Aorta (tissue), 5 donors: ENCODE data around the gene CCDC85C. TPM values are rescaled to one million over a fixed set of nuclear protein-coding genes. Genes with fewer than 3 reads are reported as not detected.

Source experiments
- ATAC-seq: fragments of 200-7000 bp; cut with Tn5 transposase; one replicate; pipeline ENCODE4 v1.9.1; 2022; ENCODE audit warnings: moderate library complexity; ENCODE audit not compliant: low FRiP score
- DNase-seq, 2 donors: peaks; one replicate each; pipeline ENCODE4 v3.0.0-alpha.2; 2020
- H3K27ac ChIP-seq, 2 donors: one replicate each; pipeline ENCODE4 v1.5.1; 2013; ENCODE audit warnings: low read length in 2 of 2, mild to moderate bottlenecking in 2 of 2, moderate library complexity in 2 of 2, control low read depth in 1 of 2, inconsistent platforms in 1 of 2, low read depth in 1 of 2
- H3K27me3 ChIP-seq, 2 donors: one replicate each; pipeline ENCODE4 v1.6.1; 2013; ENCODE audit warnings: control low read depth in 1 of 2, low read length in 1 of 2, mild to moderate bottlenecking in 1 of 2, moderate library complexity in 1 of 2; ENCODE audit not compliant: insufficient read depth in 2 of 2, control insufficient read depth in 1 of 2
- H3K36me3 ChIP-seq, 2 donors: one replicate each; pipeline ENCODE4 v1.6.1; 2013; ENCODE audit warnings: control low read depth in 1 of 2, low read length in 1 of 2, mild to moderate bottlenecking in 1 of 2; ENCODE audit not compliant: insufficient read depth in 2 of 2, control insufficient read depth in 1 of 2
- H3K4me1 ChIP-seq, 2 donors: one replicate each; pipeline ENCODE4 v1.6.1; 2013; ENCODE audit warnings: low read length in 2 of 2, control low read depth in 1 of 2, mild to moderate bottlenecking in 1 of 2, moderate library complexity in 1 of 2; ENCODE audit not compliant: insufficient read depth in 2 of 2, control insufficient read depth in 1 of 2
- H3K4me3 ChIP-seq, 2 donors: one replicate each; pipeline ENCODE4 v1.5.1; 2013; ENCODE audit warnings: low read length in 2 of 2, control low read depth in 1 of 2, mild to moderate bottlenecking in 1 of 2
- H3K9me3 ChIP-seq: one replicate; pipeline ENCODE4 v1.6.1; 2013; ENCODE audit warnings: mild to moderate bottlenecking, low read length; ENCODE audit not compliant: control insufficient read depth
- WGBS, 2 donors: extraction: QIAGEN DNeasy Blood & Tissue Kit; methylation state at CpG; one replicate each; pipeline ENCODE4 v1.1.7; 2013; 5-methylcytosine and 5-hydroxymethylcytosine counted together
- intact Hi-C, 2 donors: fragments of 100-400 bp; cut with DNase I; formaldehyde crosslinking; loops; one replicate each; pipeline versions ENCODE4 v1.14.2 to v1.15.0; 2022
- polyA plus RNA-seq, 2 donors: library from polyadenylated mRNA; stranded (reverse); fragments of 200-250 nt; gene quantifications; one replicate each; pipeline ENCODE4 v1.2.3, GENCODE V29; 2013
- total RNA-seq, 2 donors: library from RNA; stranded (reverse); fragmentation: NEBNext Ultra II Directional; extraction: Animal tissue kit (Norgen Biotek cat#: 25700); gene quantifications; one replicate each; pipeline ENCODE4 v1.2.1, GENCODE V29; 2021
- donor health status: healthy with polysubstance abuse.
- donor health status: Bipolar disorder and iron deficiency.
- donor health status: DM: no; HTN: no; CAD: no.
- donor health status: DM: no; HTN: no; CAD: no.
- donor health status: DM: yes; HTN: yes; CAD: no.

Gene CCDC85C
- total and polyA plus RNA-seq, 4 donors = 1.2 to 8.1 (median 7.0) TPM

DNA sequence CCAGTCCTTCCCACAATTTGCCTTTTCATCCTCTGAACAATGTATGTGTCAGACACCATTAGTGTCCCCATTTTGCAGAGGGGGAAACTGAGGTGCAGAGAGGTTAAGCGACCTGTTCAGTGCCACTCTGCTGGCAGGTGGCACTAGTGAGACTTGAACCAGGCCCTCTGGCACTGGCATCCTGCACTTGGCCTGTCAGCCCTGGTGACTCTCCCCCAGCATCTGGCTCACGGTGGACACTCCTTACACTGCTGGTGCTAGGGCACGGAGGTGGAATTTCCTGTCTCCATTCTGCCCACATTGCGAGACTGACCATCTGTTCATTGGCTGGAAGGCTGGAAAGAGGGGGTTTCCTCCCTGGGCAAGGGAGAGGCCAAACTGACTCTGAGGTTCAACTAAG lies 74.1 kb downstream of the CCDC85C start:
- no peak overlapping the region for H3K4me3 ChIP-seq
- no peaks in the 10 kb centered on the region for H3K36me3 ChIP-seq
- intact Hi-C loops = no loop called here
- no peak for DNase-seq
- ATAC-seq = no peak
- no peak overlapping the region for H3K27ac ChIP-seq
- WGBS, 2 donors = 76 to 82% methylated on average over 4 of the region's 4 CpGs
- H3K9me3 ChIP-seq = no peaks in the 10 kb centered on the region
- no peaks in the 10 kb centered on the region for H3K4me1 ChIP-seq
- H3K27me3 ChIP-seq = no peaks in the 10 kb centered on the region

DNA sequence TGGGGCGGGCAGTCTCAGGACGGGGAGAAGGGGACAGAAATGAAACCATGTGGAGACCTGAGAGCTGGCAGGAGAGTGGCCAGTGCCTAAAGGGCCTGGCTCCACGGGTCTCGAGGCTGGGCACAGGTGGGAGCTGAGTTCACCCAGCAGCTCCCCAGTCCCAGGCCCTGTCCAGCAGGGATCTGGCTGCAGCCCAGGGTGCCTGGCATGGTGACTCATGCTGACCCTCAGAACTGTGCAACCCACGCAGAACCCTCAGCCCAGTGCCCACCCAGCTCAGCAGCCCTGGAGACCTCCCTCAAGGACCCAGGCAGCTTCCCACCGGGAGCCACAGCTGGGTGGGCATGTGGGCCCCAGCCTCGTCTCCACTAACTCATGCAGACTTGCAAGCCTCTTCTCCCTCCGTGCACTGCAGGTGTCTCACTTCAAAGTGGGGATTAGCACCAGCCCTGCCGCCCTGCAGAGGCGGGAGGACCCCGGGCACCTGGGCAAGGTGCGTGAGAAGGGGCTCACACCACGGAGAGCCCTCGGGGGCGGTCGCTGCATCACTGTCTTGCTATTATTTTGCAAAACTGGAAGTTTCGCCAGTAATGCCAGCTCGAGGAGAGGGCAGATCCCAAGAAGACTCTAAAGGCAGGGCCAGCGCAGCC lies 76.5 kb downstream of the CCDC85C start:
- WGBS, 2 donors = 78 to 83% methylated on average over 19 of the region's 19 CpGs
- H3K4me1 ChIP-seq = no peaks in the 10 kb centered on the region
- H3K9me3 ChIP-seq = no peaks in the 10 kb centered on the region
- ATAC-seq (no peak), DNase-seq (no peak)
- H3K36me3 ChIP-seq = no peaks in the 10 kb centered on the region
- no peak overlapping the region for H3K4me3 ChIP-seq
- no peaks in the 10 kb centered on the region for H3K27me3 ChIP-seq
- no peak overlapping the region for H3K27ac ChIP-seq
- intact Hi-C loops = no loop called here

GRCh38 chr14:99527026-99527425 lies 77.0 kb downstream of the CCDC85C start:
- 88 to 89% methylated on average over 12 of the region's 12 CpGs for WGBS, 2 donors
- no peaks in the 10 kb centered on the region for H3K4me1 ChIP-seq
- no peak for DNase-seq

GRCh38 chr14:99525699-99526080 lies 78.3 kb downstream of the CCDC85C start:
- H3K27ac ChIP-seq = no peak overlapping the region
- H3K4me3 ChIP-seq = no peak overlapping the region
- 91 to 94% methylated on average over 11 to 12 of the region's 12 CpGs for WGBS, 2 donors
- no peaks in the 10 kb centered on the region for H3K27me3 ChIP-seq
- DNase-seq (no peak), ATAC-seq (no peak)
- no peaks in the 10 kb centered on the region for H3K9me3 ChIP-seq
- intact Hi-C loops = no loop called here
- H3K36me3 ChIP-seq = no peaks in the 10 kb centered on the region
- no peaks in the 10 kb centered on the region for H3K4me1 ChIP-seq

More at GRCh38 chr14:99527026-99527425, 77.0 kb downstream of the CCDC85C start:
- Histone ChIP-seq H3K27ac (no peak overlapping the region), H3K36me3 (no peaks in the 10 kb centered on the region), H3K9me3 (no peaks in the 10 kb centered on the region), H3K27me3 (no peaks in the 10 kb centered on the region), H3K4me3 (no peak overlapping the region)
- intact Hi-C loops = no loop called here
- ATAC-seq = no peak

- no peak for DNase-seq
- no peaks in the 10 kb centered on the region for H3K4me1 ChIP-seq
- WGBS, 2 donors = 79 to 80% methylated on average over 17 of the region's 17 CpGs
- intact Hi-C loops = no loop called here
- no peaks in the 10 kb centered on the region for H3K9me3 ChIP-seq
- H3K4me3 ChIP-seq = no peak overlapping the region
- no peak overlapping the region for H3K27ac ChIP-seq
- H3K27me3 ChIP-seq = no peaks in the 10 kb centered on the region
- no peak for ATAC-seq
- no peaks in the 10 kb centered on the region for H3K36me3 ChIP-seq
These were observed 79.0 kb downstream of the CCDC85C start for GRCh38 chr14:99524804-99525698.

- intact Hi-C loops = no loop called here
These were observed 79.8 kb downstream of the CCDC85C start for GRCh38 chr14:99524091-99524661.

GRCh38 chr14:99523704-99524055 lies 80.3 kb downstream of the CCDC85C start:
- ATAC-seq (no peak), DNase-seq (peak in 1 of 2 donors; percentile 29)
- H3K36me3 ChIP-seq = no peaks in the 10 kb centered on the region
- H3K4me3 ChIP-seq = no peak overlapping the region
- H3K4me1 ChIP-seq = no peaks in the 10 kb centered on the region
- intact Hi-C loops = no loop called here
- H3K9me3 ChIP-seq = no peaks in the 10 kb centered on the region
- H3K27me3 ChIP-seq = no peaks in the 10 kb centered on the region
- no peak overlapping the region for H3K27ac ChIP-seq
- 73 to 87% methylated on average over 5 of the region's 5 CpGs for WGBS, 2 donors

More at GRCh38 chr14:99524091-99524661, 79.8 kb downstream of the CCDC85C start:
- no peak for ATAC-seq
- Histone ChIP-seq H3K27ac (no peak overlapping the region), H3K9me3 (no peaks in the 10 kb centered on the region), H3K36me3 (no peaks in the 10 kb centered on the region), H3K4me3 (no peak overlapping the region), H3K27me3 (no peaks in the 10 kb centered on the region), H3K4me1 (no peaks in the 10 kb centered on the region)
- peak in 1 of 2 donors; percentile 38 for DNase-seq
- WGBS, 2 donors = 82 to 85% methylated on average over 16 of the region's 16 CpGs

GRCh38 chr14:99522934-99523703 lies 80.9 kb downstream of the CCDC85C start:
- no peak for ATAC-seq
- H3K9me3 ChIP-seq = no peaks in the 10 kb centered on the region
- H3K27me3 ChIP-seq = no peaks in the 10 kb centered on the region
- no peaks in the 10 kb centered on the region for H3K36me3 ChIP-seq
- no peaks in the 10 kb centered on the region for H3K4me1 ChIP-seq
- DNase-seq = peak in 1 of 2 donors; percentile 21
- intact Hi-C loops = no loop called here
- H3K27ac ChIP-seq = no peak overlapping the region
- 69 to 80% methylated on average over 12 to 14 of the region's 14 CpGs for WGBS, 2 donors
- H3K4me3 ChIP-seq = no peak overlapping the region
